Central memory CD4-positive, alpha-beta T cell (primary cell): ENCODE measurements around the gene FMN2.

ENCODE experiments used
- DNase-seq: peaks from one replicate; pipeline ENCODE4 v3.0.0; 2022

Gene FMN2

DNA sequence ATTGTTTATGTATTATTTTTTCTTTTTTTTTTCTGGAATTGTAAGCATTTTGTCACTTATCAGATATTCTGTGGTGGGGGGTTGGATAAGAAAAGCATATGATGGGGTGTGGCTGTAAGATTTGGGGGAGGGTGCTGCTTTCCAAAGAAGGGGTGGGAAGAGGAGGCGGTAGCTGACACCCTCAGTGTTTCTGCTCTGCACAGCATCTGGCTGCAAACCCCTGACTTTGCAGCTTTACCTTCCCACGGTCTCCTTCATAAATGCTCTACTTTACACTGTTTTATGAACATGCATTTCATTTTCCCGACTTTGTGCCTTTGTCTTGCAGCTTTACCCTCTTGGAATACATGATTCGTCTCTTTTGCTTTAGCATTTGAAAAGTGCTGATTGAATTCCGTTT lies 7.6 kb downstream of the FMN2 start:
- no peak for DNase-seq

DNA sequence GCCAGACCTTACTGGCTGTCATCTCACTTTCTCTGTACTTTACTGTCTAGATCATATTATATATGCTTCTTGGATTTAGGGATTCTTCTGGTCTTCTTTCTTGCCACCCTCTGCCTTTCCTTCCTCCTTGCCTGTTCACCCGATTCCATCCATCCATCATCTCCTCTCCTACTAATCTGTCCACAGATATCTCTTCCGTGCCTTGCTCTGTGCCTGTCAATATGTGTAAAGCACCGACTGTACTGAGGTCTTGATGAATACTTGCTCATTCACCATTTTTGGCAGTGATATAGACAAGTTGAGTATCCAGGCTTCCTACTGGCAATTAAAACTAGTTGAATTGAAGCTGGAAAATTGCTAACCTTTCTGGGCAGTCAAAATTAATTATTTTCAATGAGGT lies 8.1 kb downstream of the FMN2 start:
- no peak for DNase-seq

DNA sequence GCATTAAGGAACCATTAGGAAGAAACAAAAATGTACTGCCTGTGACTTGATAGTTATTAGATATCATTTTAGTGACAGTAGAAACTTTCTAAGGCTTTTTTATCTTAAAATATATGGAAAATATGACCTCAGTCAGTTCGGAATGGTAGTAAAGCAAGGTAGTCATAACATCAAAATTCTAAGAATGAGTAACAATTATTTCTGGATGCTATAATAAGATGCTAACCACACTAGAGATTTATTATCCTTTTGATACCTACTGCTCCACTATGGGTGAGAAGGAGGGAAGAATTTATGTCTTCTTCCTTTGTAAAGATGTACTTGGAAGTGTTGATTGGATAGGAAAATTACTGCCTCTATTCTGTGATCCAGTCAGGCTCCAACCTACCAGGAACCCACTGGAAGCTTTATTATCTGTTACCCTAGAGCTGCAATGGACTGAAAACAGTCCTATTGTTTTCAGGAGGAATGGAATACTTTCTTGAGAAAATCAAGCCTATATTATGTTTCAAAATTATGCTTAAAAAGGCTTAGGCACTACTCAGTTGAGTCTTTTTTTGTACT lies 8.8 kb downstream of the FMN2 start:
- DNase-seq: no peak

DNA sequence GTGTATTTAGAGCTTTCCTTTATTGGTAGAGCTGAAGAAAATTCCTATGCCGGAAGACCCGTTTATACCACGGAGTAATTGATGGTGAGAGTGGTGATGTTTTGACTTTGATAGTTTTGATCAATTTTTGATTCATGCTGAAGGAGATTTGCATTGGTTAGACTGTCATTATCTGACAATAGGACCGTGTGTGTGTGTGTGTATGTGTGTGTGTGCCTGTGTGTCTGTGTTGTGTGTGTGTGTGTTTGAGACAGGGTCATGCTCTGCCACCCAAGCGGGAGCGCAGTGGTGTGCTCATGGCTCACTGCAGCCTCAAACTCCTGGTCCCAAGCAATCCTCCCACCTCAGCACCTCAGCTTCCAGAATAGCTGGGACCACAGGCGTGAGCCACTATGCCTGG lies 9.6 kb downstream of the FMN2 start:
- no peak for DNase-seq

DNA sequence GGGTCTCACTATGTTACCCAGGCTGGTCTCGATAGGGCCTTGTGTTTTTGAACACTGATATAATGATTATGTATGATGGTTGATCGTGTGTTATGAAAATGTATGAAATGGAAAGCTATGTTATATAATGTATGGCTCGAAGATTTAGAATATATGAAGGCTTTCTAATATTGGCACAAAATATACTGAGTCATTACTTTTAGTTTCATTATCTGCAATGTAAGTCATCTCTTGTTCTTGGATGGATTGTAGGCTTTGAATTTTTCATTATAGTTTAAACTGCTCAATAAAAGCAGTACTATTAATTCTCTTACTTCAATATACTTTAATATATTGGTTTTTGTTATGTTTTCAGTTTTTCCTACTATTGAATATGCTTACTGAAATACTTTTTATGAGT lies 10.1 kb downstream of the FMN2 start:
- DNase-seq: no peak

DNA sequence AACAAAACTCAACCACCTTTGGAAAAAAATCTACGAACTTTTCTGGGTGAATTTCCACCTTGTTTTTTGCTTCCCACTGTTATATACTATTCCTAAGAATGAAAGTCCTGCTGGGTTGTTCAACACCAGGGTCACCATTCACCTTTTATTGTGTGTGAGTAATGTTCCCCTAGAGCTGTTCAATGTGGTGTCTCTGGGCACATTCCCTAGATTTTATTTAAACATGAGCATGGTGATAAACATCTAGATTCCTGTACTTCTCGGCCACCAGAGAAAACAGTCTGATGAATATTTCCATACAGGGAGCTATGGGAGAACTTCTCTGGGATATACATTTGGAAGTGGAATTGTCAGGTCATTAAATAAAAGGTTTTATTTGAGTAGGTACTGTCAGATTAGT lies 13.0 kb downstream of the FMN2 start:
- no peak for DNase-seq

DNA sequence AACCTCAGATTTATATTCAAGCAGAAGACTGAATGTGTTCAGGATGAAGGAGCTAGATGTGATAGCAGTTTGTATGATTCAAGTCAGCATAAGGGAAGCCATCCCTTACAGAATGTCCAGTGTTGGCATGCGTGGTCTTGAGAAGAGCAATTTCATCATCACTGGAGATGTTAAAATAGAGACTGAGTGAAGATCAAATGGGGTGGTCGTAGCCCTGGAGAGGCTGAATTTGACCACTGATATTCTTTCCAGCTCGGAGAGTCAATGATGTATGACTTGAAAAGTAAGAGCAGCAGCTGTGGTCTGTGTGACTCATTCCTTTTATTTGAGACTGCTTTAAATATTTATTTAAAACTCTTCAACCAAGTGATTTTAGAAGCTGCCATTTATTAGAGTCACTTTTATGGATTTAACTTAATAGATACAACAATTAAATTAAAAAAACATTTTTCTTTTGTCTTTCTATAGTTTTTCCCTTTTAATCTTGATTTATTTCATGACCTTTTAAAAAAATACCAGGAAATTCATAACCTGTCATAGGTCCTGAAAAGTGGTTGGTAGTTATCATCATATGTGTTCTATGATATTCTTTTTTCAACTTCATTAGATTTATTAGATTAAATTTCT lies 15.5 kb downstream of the FMN2 start:
- no peak for DNase-seq

DNA sequence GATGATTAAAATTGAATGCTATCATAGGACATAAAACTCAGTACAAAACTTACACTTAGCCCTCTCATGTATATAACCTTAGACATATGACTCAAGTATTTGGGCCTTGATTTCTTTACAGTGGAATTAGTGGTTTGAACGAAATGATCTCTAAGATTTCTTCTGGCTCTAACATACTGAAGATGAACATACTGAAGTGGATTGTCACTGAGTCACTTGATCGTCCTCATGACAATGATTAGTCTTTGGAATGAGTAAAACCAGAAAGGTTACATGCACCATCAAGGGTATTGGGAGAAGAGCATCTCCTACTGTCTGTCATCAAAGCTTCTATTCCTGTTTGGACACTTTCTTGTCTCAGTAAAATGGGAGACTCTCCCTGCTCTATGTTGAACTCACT lies 17.4 kb downstream of the FMN2 start:
- no peak for DNase-seq

DNA sequence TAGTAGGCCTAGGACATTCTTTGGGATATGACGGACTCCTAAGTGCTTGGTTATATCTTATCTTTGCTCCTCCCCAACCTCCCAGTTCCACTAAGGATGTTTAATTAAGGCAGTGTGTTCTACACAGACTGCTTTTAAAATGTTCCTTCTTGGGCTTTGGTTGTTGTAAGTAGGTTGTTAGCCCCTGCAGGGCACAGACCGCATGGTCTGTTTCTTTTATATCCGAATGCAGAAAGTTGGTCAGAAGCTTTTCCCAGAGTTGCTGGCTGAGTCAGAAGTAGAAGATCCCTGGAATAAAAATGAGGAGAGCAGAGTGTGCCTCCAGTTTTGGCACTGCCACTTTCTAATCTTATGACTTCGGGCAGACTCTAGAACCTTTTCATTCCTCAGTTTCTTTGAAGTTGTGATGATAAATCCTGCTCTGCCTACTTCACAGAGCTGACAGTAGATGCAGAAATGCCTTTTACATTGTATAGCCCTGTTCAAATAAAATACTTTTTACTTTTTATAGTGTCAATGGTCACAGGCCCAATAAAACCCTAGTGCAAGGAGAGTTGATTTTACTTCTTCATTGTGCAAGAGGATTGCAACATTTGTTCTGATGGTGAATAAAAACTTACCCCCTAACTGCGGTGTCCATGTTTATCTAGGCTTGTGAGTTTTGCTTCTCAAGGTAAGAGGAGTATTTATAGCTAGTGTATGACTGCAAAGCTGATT lies 18.4 kb downstream of the FMN2 start:
- DNase-seq: no peak

DNA sequence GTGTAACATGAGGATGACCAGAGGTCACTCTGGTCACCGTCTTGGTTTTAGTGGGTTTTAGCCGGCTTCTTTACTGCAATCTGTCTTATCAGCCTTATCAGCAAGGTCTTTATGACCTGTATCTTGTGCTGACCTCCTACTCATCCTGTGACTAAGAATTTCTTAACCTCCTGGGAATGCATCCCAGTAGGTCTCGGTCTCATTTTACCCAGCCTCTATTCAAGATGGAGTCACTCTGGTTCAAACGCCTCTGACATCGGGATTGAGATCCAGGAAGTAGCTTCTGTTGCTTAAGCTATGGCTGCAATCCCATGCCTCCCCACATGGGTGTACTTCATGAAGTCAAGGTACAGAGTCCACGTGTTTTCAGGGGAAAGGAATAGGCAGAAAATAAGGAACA lies 19.9 kb downstream of the FMN2 start:
- DNase-seq: no peak

DNA sequence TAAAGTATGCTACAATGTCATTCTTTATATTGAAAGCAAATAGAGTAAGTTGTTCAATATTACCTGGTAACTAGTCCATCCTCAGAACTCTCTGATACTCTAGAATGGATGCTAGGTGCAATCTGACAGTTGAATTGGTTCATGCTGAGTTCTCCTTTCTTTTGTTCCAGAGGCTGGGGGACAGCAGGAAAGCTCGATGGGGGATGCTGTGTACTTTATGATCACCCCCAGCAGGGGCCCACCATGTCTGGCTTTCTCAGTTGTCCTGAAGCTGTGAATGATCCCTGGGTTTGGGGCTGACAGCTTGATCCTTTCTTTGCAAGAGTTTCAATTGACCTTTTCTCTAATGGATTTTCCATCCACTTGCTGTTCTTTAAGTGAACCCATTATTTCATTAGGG lies 22.5 kb downstream of the FMN2 start:
- no peak for DNase-seq

DNA sequence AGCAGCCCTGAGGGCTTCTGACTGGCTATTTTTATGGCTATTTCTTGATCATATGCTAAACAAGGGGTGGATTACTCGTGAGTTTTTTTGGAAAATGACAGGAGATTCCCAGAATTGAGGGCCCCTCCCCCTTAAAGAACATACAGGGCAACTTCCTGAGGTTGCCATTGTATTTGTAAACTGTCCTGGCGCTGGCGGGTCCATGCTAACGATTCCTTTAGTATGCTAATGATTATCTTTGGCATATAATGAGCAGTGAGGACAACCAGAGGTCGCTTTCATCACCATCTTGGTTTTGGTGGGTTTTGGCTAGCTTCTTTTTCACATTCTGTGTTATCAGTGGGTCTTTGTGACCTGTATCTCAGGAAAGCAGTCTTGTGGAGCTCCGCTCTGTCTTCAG lies 24.1 kb downstream of the FMN2 start:
- no peak for DNase-seq

DNA sequence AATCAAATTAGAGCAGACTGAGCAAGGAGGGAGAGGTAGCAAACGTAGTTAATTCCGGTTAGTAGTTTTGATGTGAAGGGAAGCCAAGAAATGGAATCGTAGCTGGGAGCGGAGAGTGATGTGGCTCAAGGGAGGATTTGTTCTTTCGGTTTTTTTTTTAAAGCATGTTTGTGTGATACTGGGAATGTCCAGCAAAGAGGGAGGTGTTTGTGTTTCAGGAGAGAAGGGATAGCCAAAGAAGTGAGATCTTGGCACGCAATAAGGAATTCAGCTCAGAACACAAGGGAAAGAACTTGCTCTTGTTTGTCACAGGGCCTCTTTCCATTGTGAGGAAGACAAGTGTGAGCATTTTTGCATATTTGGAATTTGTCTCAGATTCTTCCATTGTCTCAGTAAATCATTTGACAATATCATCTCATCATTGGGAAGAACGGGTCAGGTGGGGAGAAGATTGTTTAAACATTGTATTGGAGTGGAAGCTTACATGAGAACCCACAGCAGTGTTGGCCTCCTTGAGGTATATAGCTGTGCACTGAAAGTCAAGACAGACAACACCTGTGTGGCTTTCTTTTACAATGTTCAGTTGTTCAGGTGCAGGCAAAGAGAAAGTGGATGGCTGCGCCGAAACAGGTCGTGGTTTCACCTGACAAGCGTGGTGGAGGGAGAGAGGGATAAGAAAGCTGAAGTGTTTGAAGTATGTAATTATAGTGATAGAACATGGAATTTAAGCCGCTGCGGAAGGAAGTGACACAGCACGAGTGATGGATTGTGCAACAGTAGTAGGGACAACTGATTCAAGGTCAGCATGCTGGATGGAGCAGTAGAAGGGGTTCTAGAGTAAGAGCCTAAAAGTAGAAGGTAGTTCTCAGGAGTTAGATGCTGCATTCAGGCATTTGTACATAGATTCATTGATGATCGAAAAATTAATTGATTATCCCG lies 25.4 kb downstream of the FMN2 start:
- DNase-seq: no peak

DNA sequence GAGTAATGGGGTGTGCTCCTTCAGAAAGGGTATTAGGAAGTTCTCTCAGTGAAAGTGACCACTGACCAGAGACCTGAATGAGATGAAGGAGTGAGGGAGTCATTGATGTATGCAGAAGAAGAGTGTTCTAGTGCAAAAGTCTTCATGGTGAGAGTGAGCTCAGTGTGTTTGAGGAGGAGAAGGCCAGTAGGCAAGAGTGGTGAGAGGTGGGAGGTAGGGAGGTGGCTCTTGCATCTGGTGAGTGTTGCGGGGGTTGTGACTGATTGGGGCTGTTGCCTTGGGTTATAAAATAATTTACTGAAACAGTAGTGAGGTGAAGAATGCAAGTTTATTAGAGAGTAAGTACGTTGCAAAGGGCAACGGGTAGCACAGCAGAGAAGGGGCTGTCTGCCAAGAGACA lies 26.2 kb downstream of the FMN2 start:
- no peak for DNase-seq

DNA sequence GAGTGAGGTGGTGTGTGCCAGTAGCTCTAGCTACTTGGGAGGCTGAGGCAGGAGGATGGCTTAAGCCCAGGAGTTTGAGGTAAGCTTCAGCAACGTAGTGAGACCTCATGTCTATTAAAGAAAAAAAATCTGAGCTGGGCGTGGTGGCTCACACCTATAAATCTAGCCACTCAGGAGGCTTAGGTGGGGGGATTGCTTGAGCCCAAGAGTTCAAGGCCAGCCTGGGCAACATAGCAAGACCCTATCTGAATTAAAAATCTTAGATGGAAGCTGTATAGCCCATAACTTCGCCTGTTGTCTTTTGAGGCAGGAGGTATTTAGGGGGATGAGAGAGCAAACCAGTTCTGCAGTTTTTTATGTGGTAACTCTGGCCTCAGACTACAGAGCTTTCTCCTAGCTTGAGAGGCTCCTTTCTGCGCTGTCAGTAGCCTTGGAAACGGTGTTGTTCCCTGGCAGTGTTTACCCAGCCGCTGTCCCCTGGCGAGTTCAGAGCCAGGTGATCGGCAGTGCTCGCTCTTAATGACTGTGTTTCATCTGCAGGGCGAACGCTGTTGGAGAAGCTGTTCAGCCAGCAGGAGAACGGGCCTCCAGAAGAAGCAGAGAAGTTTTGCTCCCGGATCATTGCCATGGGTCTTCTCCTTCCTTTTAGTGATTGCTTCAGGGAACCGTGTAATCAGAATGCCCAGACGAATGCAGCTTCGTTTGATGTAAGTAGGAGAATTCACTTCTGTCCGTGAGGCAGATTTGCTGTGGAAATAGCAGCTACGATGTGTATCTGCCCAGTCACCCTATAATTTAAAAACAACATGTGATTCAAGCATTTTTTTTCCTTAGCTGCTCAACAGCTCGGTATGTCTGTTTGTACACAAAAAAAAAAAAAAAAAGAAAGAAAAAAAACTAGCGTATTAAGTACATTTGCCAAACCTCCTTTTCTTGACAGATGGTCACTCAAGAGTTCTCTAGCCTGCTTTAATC lies 31.2 kb downstream of the FMN2 start:
- no peak for DNase-seq

DNA sequence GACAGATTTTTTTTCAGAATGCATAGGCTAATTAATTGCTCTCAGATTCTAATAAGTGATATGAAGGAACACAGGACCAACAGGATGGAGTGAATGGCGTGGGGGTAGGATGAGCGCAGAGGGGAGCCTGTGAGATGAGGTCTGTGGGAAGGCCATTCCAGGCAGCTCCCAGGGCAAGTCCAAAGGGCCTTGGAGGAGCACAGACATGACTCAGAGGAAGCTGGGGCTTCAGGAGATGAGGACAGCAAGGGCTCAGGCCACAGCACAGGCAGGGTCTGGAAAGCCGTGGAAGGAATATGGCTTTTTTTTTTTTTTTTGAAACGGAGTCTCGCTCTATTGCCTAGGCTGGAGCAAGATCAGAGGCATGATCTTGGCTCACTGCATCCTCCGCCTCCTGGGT lies 35.1 kb downstream of the FMN2 start:
- DNase-seq: no peak

DNA sequence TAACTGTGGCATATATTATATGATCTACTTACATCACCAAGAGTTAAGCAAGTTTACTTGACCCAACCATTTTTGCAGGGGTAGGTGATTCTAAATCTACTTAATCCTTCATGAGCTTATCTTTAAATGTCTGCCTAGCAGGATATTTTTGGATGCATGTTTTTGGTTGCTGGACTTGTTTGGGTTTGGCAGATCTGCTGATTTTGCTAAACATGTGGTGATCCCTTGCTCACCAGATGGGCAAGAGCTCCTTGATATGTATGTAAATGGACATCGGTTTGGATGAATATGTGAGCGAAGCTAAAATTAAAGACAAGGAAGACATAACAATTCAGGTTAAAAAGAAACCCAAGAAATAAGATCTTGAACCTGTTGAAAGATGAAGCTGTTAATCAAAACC lies 36.7 kb downstream of the FMN2 start:
- DNase-seq: no peak

DNA sequence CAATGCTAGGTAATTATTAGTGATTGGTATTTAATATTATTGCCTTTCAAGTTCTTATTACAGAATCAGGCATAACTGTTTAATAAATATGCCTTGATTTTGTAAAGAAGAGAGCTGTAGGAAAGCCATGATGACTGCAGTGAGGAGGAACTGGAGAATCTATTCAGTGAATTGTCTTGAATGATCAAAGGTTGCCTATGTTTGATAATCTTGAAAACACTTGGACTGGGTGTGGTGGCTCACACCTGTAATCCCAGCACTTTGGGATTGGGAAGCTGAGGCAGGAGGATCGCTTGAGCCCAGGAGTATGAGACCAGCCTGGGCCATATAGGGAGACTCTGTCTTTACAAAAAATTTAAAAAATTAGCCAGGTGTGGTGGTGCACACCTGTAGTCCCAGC lies 42.4 kb downstream of the FMN2 start:
- no peak for DNase-seq

DNA sequence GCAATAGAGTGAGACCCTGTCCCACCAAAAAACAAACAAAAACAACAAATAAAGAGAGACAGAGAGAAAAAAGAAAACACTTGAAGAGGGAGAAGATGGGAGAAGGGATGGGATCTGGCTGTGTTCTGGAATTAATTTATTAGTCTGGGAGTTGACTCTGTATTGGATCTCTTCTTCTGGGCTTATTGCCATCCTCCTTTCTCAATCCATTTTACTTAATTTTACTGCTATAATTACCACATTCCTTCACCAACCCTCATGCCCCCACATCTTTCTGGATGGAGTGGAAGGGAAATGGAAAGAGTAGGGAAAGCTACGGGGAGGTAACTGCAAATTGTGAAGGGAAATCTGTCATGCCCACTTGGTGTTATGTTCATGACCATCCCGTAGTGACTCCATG lies 42.9 kb downstream of the FMN2 start:
- no peak for DNase-seq

DNA sequence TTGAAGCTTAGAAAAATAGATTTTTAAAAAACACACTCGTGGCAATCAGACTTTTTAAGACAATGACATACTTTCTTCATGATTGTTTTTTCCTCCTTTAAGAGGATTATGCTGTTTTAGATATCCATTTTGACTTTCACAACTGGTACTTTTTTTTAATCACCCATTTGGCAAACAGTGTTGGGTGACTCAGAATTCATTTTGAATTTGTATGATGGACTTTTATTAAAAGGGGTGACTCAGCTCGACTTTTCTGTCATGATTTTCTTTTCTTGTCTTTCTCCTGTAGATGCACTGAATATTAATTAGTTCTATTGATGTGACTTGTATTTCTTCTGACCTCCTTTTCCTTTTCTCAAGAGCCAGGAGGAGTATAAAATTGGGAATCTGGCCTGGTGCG lies 44.7 kb downstream of the FMN2 start:
- DNase-seq: no peak

DNA sequence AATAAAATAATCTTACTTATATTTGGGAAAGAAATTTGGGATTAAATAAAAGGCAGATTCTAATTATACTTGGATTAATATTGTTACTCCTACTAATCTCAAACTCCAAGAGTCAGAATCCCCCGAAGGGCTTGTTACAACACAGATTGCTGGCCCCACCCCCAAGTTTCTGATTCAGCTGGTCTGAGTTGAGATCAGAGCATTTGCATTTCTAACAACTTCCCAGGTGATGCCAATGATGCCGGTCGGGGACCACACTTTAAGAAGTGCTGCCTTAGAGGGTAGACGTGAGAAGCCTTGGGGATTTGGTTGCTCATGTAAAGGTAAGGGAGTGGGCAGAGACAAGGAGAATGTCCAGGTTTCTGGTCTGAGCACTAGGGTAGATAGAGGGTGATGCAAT lies 47.2 kb downstream of the FMN2 start:
- DNase-seq: no peak

DNA sequence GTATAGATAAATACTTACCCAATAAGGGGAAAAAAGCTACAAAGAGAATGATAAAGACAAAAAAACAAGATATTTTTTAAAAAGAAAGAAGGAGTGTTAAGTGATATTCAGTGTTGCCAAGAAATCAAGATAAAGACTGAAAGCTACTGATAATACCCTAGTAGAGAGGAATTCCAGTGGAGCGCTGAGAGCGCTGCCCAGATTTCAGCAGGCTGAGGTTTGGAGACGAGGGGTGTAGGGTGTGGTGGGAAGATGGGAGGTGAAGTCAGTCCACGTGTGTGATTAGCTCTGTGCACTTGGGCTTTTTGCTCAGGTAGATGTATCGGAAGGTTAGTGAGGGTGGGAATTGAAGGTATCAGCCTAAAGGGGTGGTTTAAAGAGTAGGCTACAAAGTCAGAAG lies 47.8 kb downstream of the FMN2 start:
- DNase-seq: no peak
